Measurements from ENCODE around the gene SMTNL1. TPM values are rescaled to one million over a fixed set of nuclear protein-coding genes. Genes with fewer than 3 reads are reported as not detected.
A peak's percentile ranks its signal among the peaks of the same experiment; 100 is the strongest.

SMTNL1 gene
- total RNA-seq, 4 donors from 2014 or later = not detected

DNA sequence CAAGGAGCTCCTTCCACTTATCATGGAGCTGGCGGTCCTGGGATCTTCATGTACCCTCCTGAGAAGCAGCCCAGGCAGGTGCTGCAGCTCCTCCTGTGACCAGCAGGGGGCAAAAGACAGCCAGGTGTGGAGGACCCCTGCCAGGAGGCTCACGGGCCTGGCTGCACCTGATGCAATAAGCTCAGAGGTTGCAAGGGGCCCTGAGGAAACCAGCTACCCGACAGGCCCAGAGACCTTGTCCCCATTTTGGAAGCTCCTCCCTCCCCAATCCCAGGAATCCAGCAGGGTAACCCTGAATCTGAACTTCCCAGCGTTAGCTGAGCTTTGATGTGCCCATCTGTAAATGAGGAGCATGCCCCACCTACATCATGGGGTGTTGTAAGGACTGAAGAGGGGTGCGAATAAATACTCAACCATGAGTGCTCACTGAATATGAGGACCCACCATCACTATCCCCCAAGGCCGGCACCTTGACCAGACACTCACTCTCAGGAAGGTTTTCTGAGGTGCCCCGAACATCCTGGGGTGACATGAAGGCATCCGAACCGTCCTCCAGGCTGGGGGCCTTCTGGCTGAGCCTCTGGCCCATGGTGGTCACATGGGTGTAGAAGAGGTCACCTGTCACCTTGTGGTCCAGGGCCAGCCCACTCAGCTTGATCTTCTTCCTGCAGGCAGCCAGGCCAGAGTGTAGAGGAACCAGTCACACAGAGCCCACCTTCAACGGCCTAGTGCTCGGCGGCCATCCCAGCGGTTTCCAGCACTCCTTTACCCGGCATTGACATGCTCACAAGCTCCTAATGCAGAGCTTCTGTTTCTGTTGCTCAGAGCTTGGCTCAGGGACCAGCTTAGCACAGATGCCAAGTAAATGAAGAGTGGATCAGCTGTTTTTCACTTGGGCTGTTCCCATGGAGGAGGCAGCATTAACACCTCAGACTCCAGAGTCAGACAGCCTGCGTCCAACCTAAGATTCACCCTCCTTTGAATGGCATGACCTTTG, 43.6 kb upstream of the SMTNL1 start:
- Histone ChIP-seq H3K27ac (no peak overlapping the region), H3K36me3 (peaks cover 0 to 15% (median 0%) of the 10 kb centered on the region in 3 donors), H3K4me1 (peaks cover 0 to 6% (median 0%) of the 10 kb centered on the region in 4 donors)

DNA sequence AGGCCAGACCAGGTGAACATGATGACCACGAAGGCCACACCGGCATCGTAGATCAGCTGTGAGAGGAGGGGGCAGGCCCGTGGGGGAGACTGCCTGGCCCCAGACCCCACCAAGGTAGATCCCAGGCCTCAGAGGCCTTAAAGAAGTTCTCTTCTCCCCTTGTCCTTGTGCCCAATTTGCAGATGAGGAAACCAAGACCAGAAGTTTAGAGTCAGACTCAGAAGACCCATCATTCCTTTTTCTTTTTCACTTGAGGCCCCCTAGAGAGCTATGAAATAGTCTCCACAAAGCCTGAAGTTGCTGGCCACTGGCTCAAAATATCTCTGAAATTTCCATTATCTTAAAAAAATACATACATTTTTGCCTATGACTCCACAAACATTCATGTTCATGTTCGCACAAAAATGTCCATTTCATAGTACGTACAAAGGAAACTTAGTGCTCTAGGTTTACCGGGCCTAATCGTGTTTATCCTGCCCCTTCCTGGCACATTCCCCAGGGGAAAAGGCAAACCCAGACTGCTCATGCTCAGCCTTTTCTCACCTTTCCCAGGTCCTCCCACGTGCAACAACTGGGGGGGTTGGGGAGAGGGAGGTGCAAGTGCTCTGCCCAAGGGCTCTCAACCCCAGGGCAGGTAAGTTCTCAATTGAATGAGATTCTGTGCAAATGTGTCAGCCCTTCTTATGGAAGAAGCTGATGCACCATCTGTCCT, 41.1 kb upstream of the SMTNL1 start:
- H3K27me3 ChIP-seq = no peaks in the 10 kb centered on the region
- no peak overlapping the region for H3K4me3 ChIP-seq
- H3K4me1 ChIP-seq = peaks cover 0 to 12% (median 2%) of the 10 kb centered on the region in 4 donors
- no peaks in the 10 kb centered on the region for H3K36me3 ChIP-seq
- H3K27ac ChIP-seq = no peak overlapping the region
- H3K9me3 ChIP-seq = no peaks in the 10 kb centered on the region
- no peak for DNase-seq
- TF ChIP-seq POLR2A (IDR thresholded peaks at IDR 0.05) (no peak), CTCF (IDR thresholded peaks at IDR 0.05) (no peak)

More for the DNA sequence above, 43.6 kb upstream of the SMTNL1 start:
- H3K9me3 ChIP-seq = no peaks in the 10 kb centered on the region
- TF ChIP-seq POLR2A (IDR thresholded peaks at IDR 0.05) (no peak), CTCF (IDR thresholded peaks at IDR 0.05) (peak; percentile 62 to 94 (median 78))
- H3K27me3 ChIP-seq = no peaks in the 10 kb centered on the region
- DNase-seq = peak; percentile 61 to 87 (median 73)
- H3K4me3 ChIP-seq = no peak overlapping the region

DNA sequence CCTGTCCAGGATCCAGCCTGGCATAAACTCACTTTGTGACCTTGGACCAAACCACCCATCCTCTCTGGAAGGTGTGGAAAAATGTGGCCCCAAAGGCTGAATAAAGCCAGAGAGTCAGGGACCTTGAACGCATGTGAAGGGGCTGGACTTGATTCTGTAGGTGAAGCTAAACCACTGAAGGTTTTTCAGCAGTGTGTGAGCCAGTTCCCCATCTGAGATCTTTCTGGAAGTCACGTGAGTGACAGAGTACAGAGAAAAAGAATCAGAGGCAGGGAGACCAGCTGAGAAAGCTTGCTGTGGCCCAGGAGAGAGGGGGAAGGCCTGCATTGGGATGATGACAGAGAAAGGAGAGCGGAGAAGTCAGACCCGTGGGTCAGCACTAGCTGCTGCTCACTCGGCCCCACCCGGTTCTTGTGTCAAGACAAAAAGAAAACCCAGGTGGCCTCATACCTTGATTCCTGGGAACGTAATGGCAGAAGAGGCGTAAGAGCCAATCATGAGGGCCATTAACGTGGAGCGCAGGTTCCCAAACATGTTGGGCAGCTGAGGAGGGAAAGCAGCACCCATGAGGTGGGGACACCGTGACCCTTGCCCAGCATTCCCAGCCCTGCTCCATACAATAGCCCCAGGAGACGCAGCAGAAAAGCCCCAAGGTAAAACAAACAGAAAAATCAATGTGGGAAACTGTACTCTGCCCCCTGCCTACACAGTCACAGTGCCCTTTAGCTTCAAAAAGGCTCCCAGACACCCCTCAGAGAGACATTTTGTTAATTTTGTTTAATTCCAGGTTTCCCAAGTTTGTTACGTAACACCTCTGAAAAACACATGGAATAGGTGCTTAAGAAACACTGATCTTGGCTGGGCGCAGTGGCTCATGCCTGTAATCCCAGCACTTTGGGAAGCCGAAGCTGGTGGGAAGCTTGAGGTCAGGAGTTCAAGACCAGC, 39.8 kb upstream of the SMTNL1 start:
- Histone ChIP-seq H3K27ac (no peak overlapping the region), H3K27me3 (no peaks in the 10 kb centered on the region), H3K9me3 (no peaks in the 10 kb centered on the region), H3K4me1 (peaks cover 0 to 12% (median 2%) of the 10 kb centered on the region in 4 donors), H3K36me3 (no peaks in the 10 kb centered on the region), H3K4me3 (no peak overlapping the region)
- TF ChIP-seq POLR2A (IDR thresholded peaks at IDR 0.05) (no peak), CTCF (IDR thresholded peaks at IDR 0.05) (no peak)
- no peak for DNase-seq

DNA sequence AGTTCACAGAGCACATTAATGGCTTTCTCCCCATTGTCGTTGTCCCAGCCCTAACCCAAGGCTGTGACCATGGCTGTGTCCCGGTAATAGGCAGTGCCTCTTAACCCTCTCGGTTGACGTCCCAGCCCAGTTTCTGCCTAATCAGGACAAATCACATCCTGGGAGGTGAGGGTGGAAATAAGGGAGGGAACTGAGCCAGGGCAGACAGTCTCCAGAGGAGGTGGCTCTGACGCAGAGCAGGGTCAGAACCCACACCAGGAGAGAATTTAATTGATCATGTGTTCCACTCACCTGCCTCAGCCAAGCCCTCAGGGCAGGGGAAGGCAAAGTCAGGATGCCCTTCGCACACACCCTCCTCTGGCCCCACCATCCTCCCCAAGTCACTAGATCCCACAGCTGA, 38.9 kb upstream of the SMTNL1 start:
- H3K4me3 ChIP-seq = no peak overlapping the region
- H3K4me1 ChIP-seq = peaks cover 0 to 12% (median 2%) of the 10 kb centered on the region in 4 donors
- no peak for DNase-seq
- TF ChIP-seq POLR2A (IDR thresholded peaks at IDR 0.05) = no peak
- no peak for TF ChIP-seq CTCF (IDR thresholded peaks at IDR 0.05)
- no peaks in the 10 kb centered on the region for H3K36me3 ChIP-seq
- no peak overlapping the region for H3K27ac ChIP-seq
- H3K9me3 ChIP-seq = no peaks in the 10 kb centered on the region
- H3K27me3 ChIP-seq = no peaks in the 10 kb centered on the region

Data from Peyer's patch (tissue), 4 donors.